OCI-LY3 (cell line): ENCODE results near the gene ZMAT5.

Experiments
- H2AFZ ChIP-seq: fragments of 200-600, 300-600 bp; shearing (Covaris generic); 2 replicates; pipeline ENCODE4 v1.6.0; 2014; ENCODE audit warnings: antibody characterized with exemption, low read depth, low read length
- H3K27ac ChIP-seq: fragments of 200-600, 300-600 bp; sonication (generic); 2 replicates; pipeline ENCODE4 v1.5.1; 2014; ENCODE audit warnings: mild to moderate bottlenecking, low read length, moderate library complexity, mixed read lengths
- H3K27me3 ChIP-seq: fragments of 200-600, 300-600 bp; sonication (generic); 2 replicates; pipeline ENCODE4 v1.6.1; 2014; ENCODE audit warnings: low read depth, low read length, mixed read lengths
- H3K36me3 ChIP-seq: fragments of 200-600, 300-600 bp; sonication (generic); replicated peaks from 2 replicates; pipeline ENCODE3; 2014; ENCODE audit warnings: low read depth, low read length, mixed read lengths
- H3K4me1 ChIP-seq: fragments of 300-600, 200-600 bp; sonication (generic); 2 replicates; pipeline ENCODE4 v1.6.1; 2014; ENCODE audit warnings: low read length, mixed read lengths
- H3K4me2 ChIP-seq: fragments of 200-600, 300-600 bp; sonication (generic); 2 replicates; pipeline ENCODE4 v1.6.1; 2014; ENCODE audit warnings: low read length, mixed read lengths
- H3K4me3 ChIP-seq: fragments of 300-600, 200-600 bp; sonication (generic); 2 replicates; pipeline ENCODE4 v1.5.1; 2014; ENCODE audit warnings: antibody characterized with exemption, mild to moderate bottlenecking, low read length, moderate library complexity
- H3K79me2 ChIP-seq: fragments of 300-600, 200-600 bp; shearing (Covaris generic); 2 replicates; pipeline ENCODE4 v1.6.1; 2014; ENCODE audit warnings: mild to moderate bottlenecking, low read length, mixed read lengths
- H3K9ac ChIP-seq: fragments of 300-600, 200-600 bp; shearing (Covaris generic); 2 replicates; pipeline ENCODE4 v1.6.0; 2014; ENCODE audit warnings: mild to moderate bottlenecking, low read length, moderate library complexity
- H3K9me3 ChIP-seq: fragments of 200-600, 300-600 bp; shearing (Covaris generic); 2 replicates; pipeline ENCODE4 v1.6.1; 2014; ENCODE audit warnings: low read length, mixed read lengths; ENCODE audit not compliant: insufficient read depth
- H4K20me1 ChIP-seq: fragments of 200-600, 300-600 bp; sonication (generic); 2 replicates; pipeline ENCODE4 v1.6.1; 2016; ENCODE audit warnings: low read length, mixed read lengths; ENCODE audit not compliant: insufficient read depth
- CTCF ChIP-seq: fragments of 200-600, 300-600 bp; sonication (generic); IDR thresholded peaks from 2 replicates; pipeline ENCODE4 v1.5.1; 2014; ENCODE audit warnings: antibody characterized with exemption, low read length, low read depth
- EZH2phosphoT487 ChIP-seq: fragments of 200-600 bp; shearing (Covaris generic); IDR thresholded peaks from 2 replicates; pipeline ENCODE4 v1.6.1; 2018; ENCODE audit warnings: antibody characterized with exemption, mixed run types, low read depth

The ZMAT5 gene

GRCh38 chr22:29766632-29767170 is at the start of gene ZMAT5:
ZMAT5 (minus strand) TSS chr22:29767007; CDS start chr22:29748544, 18,463 bp downstream.
- no peaks in the 10 kb centered on the region for H4K20me1 ChIP-seq
- H3K79me2 ChIP-seq = peaks cover 32% of the 10 kb centered on the region
- peak within 1 kb of the TSS; percentile 60 for H3K27ac ChIP-seq

GRCh38 chr22:29816539-29816938 is 49.7 kb upstream of the ZMAT5 start:
- no peaks in the 10 kb centered on the region for H3K9me3 ChIP-seq
- H4K20me1 ChIP-seq = no peaks in the 10 kb centered on the region
- no peak overlapping the region for H2AFZ ChIP-seq
- no peak overlapping the region for H3K4me3 ChIP-seq
- no peaks in the 10 kb centered on the region for H3K27me3 ChIP-seq
- peaks cover 8% of the 10 kb centered on the region for H3K4me1 ChIP-seq
- H3K36me3 ChIP-seq = peaks cover 50% of the 10 kb centered on the region
- H3K27ac ChIP-seq = no peak overlapping the region
- H3K4me2 ChIP-seq = no peak overlapping the region
- no peak for TF ChIP-seq EZH2phosphoT487
- no peaks in the 10 kb centered on the region for H3K79me2 ChIP-seq
- H3K9ac ChIP-seq = no peak overlapping the region

More at GRCh38 chr22:29766632-29767170, at the start of gene ZMAT5:
- Histone ChIP-seq H2AFZ (peak within 1 kb of the TSS; percentile 95), H3K27me3 (no peaks in the 10 kb centered on the region), H3K9ac (peak within 1 kb of the TSS; percentile 96), H3K4me2 (peak within 1 kb of the TSS; percentile 94), H3K36me3 (peaks cover 18% of the 10 kb centered on the region), H3K4me1 (peaks cover 12% of the 10 kb centered on the region; the same call in 1 of the 2 replicates), H3K9me3 (no peaks in the 10 kb centered on the region), H3K4me3 (peak within 1 kb of the TSS; percentile 91)
- no peak for TF ChIP-seq CTCF
- no peak for TF ChIP-seq EZH2phosphoT487

GRCh38 chr22:29816128-29816527 is 49.3 kb upstream of the ZMAT5 start:
- Histone ChIP-seq H3K9me3 (no peaks in the 10 kb centered on the region), H4K20me1 (no peaks in the 10 kb centered on the region), H3K27me3 (no peaks in the 10 kb centered on the region), H3K4me2 (no peak overlapping the region), H3K4me3 (no peak overlapping the region), H3K4me1 (peaks cover 4% of the 10 kb centered on the region), H3K36me3 (peaks cover 52% of the 10 kb centered on the region), H3K27ac (no peak overlapping the region), H2AFZ (no peak overlapping the region), H3K79me2 (no peaks in the 10 kb centered on the region), H3K9ac (no peak overlapping the region)
- no peak for TF ChIP-seq CTCF
- TF ChIP-seq EZH2phosphoT487 = no peak

- Histone ChIP-seq H3K9me3 (no peaks in the 10 kb centered on the region), H4K20me1 (no peaks in the 10 kb centered on the region), H3K36me3 (peaks cover 55% of the 10 kb centered on the region), H3K4me3 (no peak overlapping the region), H3K4me1 (no peaks in the 10 kb centered on the region), H3K27me3 (no peaks in the 10 kb centered on the region), H2AFZ (no peak overlapping the region), H3K27ac (no peak overlapping the region), H3K9ac (no peak overlapping the region), H3K4me2 (no peak overlapping the region), H3K79me2 (no peaks in the 10 kb centered on the region)
- TF ChIP-seq EZH2phosphoT487 = no peak
- TF ChIP-seq CTCF = no peak
Measured at GRCh38 chr22:29815580-29815979, 48.8 kb upstream of the ZMAT5 start.
